Gastroesophageal sphincter (tissue), 4 donors: ENCODE data around the gene BLTP3A. TPM values are rescaled to one million over a fixed set of nuclear protein-coding genes. Genes with fewer than 3 reads are reported as not detected.

Experiments
- ATAC-seq: fragments of 150-250 bp; one replicate; pipeline ENCODE4 v1.9.1; 2016; ENCODE audit warnings: mild to moderate bottlenecking, moderate library complexity
- H3K27ac ChIP-seq, 4 donors: fragments of 200-600 bp; sonication (generic) in 3 of 4; 1 replicate in 3 of 4; 2 replicates in 1 of 4; pipeline ENCODE4 v1.5.1; 2016 to 2019
- H3K27me3 ChIP-seq: fragments of 200-600 bp; sonication (generic); one replicate; pipeline ENCODE4 v1.5.1; 2019
- H3K36me3 ChIP-seq, 2 donors: fragments of 200-600 bp; sonication (generic); one replicate each; pipeline ENCODE4 v1.5.1; 2019; ENCODE audit warnings: control low read depth in 1 of 2
- H3K4me1 ChIP-seq, 3 donors: fragments of 200-600 bp; sonication (generic); 1 replicate in 2 of 3; 2 replicates in 1 of 3; pipeline ENCODE4 v1.5.1; 2016 to 2019; ENCODE audit warnings: control low read depth in 2 of 3
- H3K4me3 ChIP-seq, 2 donors: fragments of 200-600 bp; sonication (generic); one replicate each; pipeline ENCODE4 v1.5.1; 2019; ENCODE audit warnings: mild to moderate bottlenecking in 1 of 2, moderate library complexity in 1 of 2
- H3K9me3 ChIP-seq, 3 donors: fragments of 200-600 bp; sonication (generic); one replicate each; pipeline ENCODE4 v1.5.1; 2017 to 2019; ENCODE audit warnings: control low read depth in 2 of 3
- CTCF ChIP-seq, 4 experiments: fragments of 200-600 bp in 2 of 4; fragments of 450-650 bp in 2 of 4; sonication (generic) in 1 of 4; IDR thresholded peaks; one replicate each; pipeline ENCODE4 v1.5.1; 2017 to 2019; ENCODE audit warnings: antibody characterized with exemption in 4 of 4, mild to moderate bottlenecking in 2 of 4, moderate library complexity in 2 of 4
- EP300 ChIP-seq: sonication (generic); formaldehyde crosslinking; IDR thresholded peaks from one replicate; pipeline ENCODE4 v1.6.1; 2017; ENCODE audit warnings: antibody characterized with exemption, mild to moderate bottlenecking
- POLR2A ChIP-seq, 2 donors: fragments of 450-650 bp; IDR thresholded peaks; one replicate each; pipeline ENCODE4 v1.6.1; 2017; ENCODE audit warnings: antibody characterized with exemption in 2 of 2, mild to moderate bottlenecking in 2 of 2, moderate library complexity in 1 of 2
- POLR2AphosphoS5 ChIP-seq: sonication (generic); formaldehyde crosslinking; IDR thresholded peaks from one replicate; pipeline ENCODE4 v1.6.1; 2017; ENCODE audit warnings: antibody characterized with exemption
- WGBS, 2 donors: methylation state at CpG; one replicate each; pipeline ENCODE4 v1.1.5; 2018; ENCODE audit warnings: low coverage in 1 of 2; 5-methylcytosine and 5-hydroxymethylcytosine counted together
- total RNA-seq, 4 donors: library from RNA; depleted of rRNA; stranded (reverse); fragments of >200 nt; gene quantifications; one replicate each; pipeline ENCODE4 v1.1.0, GENCODE V29; 2016

BLTP3A gene
- total RNA-seq, 4 donors from 2014 or later: 6.4 to 11.8 (median 7.7) TPM

GRCh38 chr6:34788111-34788510, 3.8 kb upstream of the BLTP3A start:
- TF ChIP-seq POLR2AphosphoS5 (no peak), EP300 (no peak), POLR2A (IDR thresholded peaks at IDR 0.05) (no peak), CTCF (IDR thresholded peaks at IDR 0.05) (no peak)
- H3K4me1 ChIP-seq: peaks cover 0 to 20% (median 9%) of the 10 kb centered on the region in 3 donors
- H3K27me3 ChIP-seq: no peaks in the 10 kb centered on the region
- no peaks in the 10 kb centered on the region for H3K9me3 ChIP-seq
- no peak for ATAC-seq
- no peak overlapping the region for H3K27ac ChIP-seq
- WGBS, 2 donors: 98% methylated on average over 5 of the region's 5 CpGs; no CpG with 5 or more reads in 1 of the 2 donors
- H3K4me3 ChIP-seq: no peak overlapping the region
- no peaks in the 10 kb centered on the region for H3K36me3 ChIP-seq

GRCh38 chr6:34791164-34791700, 651 bp upstream of the BLTP3A start:
- H3K9me3 ChIP-seq: no peaks in the 10 kb centered on the region
- peak overlapping the region; percentile 51 to 93 for H3K4me3 ChIP-seq
- ATAC-seq: peak; percentile 46
- H3K27ac ChIP-seq: peak overlapping the region; percentile 81 to 95 (median 94)
- no peaks in the 10 kb centered on the region for H3K36me3 ChIP-seq
- TF ChIP-seq POLR2AphosphoS5: no peak
- TF ChIP-seq POLR2A (IDR thresholded peaks at IDR 0.05): no peak
- peak in 1 of 4 experiments; percentile 28 for TF ChIP-seq CTCF (IDR thresholded peaks at IDR 0.05)
- no peak for TF ChIP-seq EP300
- peaks cover 0 to 35% (median 12%) of the 10 kb centered on the region in 3 donors for H3K4me1 ChIP-seq
- H3K27me3 ChIP-seq: no peaks in the 10 kb centered on the region
- WGBS, 2 donors: 14 to 15% methylated on average over 11 to 15 of the region's 19 CpGs

- H3K4me1 ChIP-seq: peaks cover 0 to 35% (median 12%) of the 10 kb centered on the region in 3 donors
- 7 to 24% methylated on average over 12 to 19 of the region's 20 CpGs for WGBS, 2 donors
- ATAC-seq: peak; percentile 56
These were observed 970 bp downstream of the BLTP3A start for GRCh38 chr6:34792605-34793500.

GRCh38 chr6:34793877-34794276, 2.0 kb downstream of the BLTP3A start:
- Histone ChIP-seq H3K4me1 (peaks cover 0 to 35% (median 12%) of the 10 kb centered on the region in 3 donors), H3K36me3 (no peaks in the 10 kb centered on the region), H3K27me3 (no peaks in the 10 kb centered on the region), H3K27ac (no peak overlapping the region), H3K4me3 (no peak overlapping the region), H3K9me3 (no peaks in the 10 kb centered on the region)
- TF ChIP-seq EP300: no peak
- TF ChIP-seq POLR2A (IDR thresholded peaks at IDR 0.05): no peak
- no peak for TF ChIP-seq CTCF (IDR thresholded peaks at IDR 0.05)
- no peak for TF ChIP-seq POLR2AphosphoS5
- 97 to 98% methylated on average over 5 to 6 of the region's 6 CpGs for WGBS, 2 donors
- no peak for ATAC-seq

More at GRCh38 chr6:34792605-34793500, 970 bp downstream of the BLTP3A start:
- Histone ChIP-seq H3K27me3 (no peaks in the 10 kb centered on the region), H3K36me3 (no peaks in the 10 kb centered on the region), H3K4me3 (peak overlapping the region; percentile 51 to 93), H3K9me3 (no peaks in the 10 kb centered on the region), H3K27ac (peak overlapping the region; percentile 81 to 95 (median 94))
- TF ChIP-seq POLR2A (IDR thresholded peaks at IDR 0.05) (no peak), CTCF (IDR thresholded peaks at IDR 0.05) (no peak), EP300 (no peak), POLR2AphosphoS5 (peak; percentile 45)
